HCEC 1CT (cell line): ENCODE data around the gene RNF40.
A peak's percentile ranks its signal among the peaks of the same experiment; 100 is the strongest.

ENCODE experiments used
- DNase-seq: peaks from one replicate; pipeline ENCODE4 v3.0.0-alpha.2; 2017

The RNF40 gene

GRCh38 chr16:30761928-30762902, at the start of gene RNF40, which contains the start of gene CFAP119:
TSS of gene RNF40 (plus strand) at chr16:30762322. CDS start at chr16:30762546, 224 bp downstream.
TSS of gene CFAP119 (minus strand) at chr16:30762062. CDS start at chr16:30761748, 314 bp downstream.
- DNase-seq: peak; percentile 96

DNA sequence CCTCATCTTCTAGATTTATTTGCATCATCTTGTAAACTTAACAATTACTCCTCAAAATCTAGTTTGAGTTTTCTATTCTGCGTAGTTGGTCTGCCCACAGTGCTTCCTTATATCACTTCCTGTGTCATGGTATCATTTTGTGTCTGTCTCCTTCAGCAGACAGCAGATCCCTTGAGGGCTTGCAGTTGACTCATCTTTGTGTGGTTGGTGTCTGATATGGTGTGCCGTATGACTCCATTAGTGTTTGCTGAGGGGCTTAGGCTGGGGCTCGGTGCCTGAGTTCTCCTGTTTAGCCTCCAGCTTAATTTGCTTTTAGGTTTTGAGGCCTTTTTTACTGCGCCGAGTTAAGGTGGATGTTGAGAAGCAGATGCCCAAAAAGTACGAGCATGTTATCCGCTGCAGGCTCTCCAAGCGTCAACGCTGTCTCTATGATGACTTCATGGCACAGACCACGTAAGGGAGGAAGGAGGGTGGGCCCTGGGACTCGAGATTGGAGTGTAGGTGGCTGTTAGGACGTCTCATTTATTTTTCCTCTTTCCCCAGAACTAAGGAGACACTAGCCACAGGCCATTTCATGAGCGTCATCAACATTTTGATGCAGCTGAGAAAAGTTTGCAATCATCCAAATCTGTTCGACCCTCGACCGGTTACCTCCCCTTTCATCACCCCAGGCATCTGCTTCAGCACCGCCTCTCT, 46.2 kb upstream of the RNF40 start:
- DNase-seq: no peak

DNA sequence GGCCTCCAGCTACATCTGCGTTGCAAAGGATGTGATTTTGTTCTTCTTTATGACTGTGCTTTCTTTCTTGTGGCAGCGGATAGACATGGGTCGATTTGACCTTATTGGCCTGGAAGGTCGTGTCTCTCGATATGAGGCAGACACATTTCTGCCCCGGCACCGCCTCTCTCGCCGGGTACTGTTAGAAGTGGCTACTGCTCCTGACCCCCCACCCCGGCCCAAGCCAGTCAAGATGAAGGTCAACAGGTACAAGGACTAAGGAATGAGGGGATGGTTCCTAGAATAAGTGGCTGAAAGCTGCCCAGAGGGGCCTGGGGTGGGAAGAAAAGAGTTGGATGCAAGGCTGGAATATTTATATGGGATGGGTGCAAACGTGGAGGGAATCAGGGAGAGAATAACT, 42.0 kb upstream of the RNF40 start:
- no peak for DNase-seq

- DNase-seq: no peak
Measured at GRCh38 chr16:30720694-30721093, 41.4 kb upstream of the RNF40 start.

DNA sequence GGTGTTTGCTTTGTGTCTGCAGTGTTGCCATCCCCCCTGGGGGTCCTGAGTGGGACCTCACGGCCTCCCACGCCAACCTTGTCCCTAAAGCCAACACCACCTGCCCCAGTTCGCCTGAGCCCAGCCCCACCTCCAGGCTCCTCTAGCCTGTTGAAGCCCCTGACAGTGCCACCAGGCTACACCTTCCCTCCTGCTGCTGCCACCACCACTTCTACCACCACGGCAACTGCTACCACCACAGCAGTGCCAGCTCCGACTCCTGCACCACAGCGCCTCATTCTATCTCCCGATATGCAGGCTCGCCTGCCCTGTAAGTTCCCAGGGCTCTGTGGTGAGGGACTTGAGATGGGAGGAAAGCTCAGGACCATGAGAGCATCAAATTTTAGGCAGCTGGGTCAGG, 41.0 kb upstream of the RNF40 start:
- no peak for DNase-seq

DNA sequence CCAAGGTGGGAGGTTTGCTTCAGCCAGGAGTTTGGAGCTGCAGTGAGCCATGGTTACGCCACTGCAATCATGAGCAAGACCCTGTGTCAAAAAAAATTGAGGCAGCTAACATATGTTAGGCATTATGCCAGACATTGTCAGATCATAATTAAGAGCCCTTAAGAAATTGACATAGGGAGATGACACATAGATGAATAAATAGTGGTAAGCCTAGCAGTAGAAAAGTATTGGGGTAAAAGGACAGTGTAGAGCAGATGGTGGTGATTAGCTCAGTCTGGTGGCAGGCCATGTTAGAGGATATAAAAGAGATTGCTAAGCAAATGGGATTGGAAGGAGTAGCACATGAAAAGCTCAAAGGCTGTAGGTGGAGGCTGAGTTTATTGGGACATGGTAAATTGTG, 40.5 kb upstream of the RNF40 start:
- DNase-seq: peak; percentile 66

DNA sequence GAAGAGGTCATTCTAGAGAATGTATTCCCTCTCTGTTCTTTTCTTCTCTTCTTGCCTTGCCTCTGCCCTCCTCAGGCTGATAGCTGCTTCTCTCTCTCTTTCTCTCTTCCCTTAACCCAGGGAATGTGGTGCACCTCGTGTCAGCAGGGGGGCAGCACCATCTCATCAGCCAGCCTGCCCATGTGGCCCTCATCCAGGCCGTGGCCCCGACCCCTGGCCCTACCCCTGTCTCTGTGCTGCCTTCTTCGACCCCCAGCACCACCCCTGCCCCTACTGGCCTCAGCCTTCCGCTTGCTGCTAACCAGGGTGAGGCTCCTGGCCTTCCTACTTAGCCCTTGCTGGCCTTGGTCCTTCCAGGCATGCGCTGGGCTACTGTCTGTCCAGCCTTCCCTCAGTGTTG, 39.7 kb upstream of the RNF40 start:
- no peak for DNase-seq

GRCh38 chr16:30722916-30723315, 39.2 kb upstream of the RNF40 start:
- no peak for DNase-seq

DNA sequence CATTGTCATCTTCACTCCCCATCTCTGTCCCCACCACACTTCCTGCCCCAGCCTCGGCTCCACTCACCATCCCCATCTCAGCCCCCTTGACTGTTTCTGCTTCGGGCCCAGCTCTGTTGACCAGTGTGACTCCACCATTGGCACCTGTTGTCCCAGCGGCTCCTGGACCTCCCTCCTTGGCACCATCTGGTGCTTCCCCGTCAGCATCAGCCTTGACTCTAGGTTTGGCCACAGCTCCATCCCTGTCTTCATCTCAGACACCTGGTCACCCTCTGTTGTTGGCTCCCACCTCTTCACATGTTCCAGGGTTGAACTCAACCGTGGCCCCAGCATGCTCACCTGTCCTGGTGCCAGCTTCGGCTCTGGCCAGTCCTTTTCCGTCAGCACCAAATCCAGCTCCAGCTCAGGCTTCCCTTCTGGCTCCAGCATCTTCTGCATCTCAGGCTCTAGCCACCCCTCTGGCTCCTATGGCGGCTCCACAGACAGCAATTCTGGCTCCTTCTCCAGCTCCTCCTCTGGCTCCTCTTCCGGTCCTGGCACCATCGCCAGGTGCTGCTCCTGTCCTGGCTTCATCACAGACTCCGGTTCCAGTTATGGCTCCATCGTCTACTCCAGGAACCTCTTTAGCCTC, 38.3 kb upstream of the RNF40 start:
- DNase-seq: no peak

DNA sequence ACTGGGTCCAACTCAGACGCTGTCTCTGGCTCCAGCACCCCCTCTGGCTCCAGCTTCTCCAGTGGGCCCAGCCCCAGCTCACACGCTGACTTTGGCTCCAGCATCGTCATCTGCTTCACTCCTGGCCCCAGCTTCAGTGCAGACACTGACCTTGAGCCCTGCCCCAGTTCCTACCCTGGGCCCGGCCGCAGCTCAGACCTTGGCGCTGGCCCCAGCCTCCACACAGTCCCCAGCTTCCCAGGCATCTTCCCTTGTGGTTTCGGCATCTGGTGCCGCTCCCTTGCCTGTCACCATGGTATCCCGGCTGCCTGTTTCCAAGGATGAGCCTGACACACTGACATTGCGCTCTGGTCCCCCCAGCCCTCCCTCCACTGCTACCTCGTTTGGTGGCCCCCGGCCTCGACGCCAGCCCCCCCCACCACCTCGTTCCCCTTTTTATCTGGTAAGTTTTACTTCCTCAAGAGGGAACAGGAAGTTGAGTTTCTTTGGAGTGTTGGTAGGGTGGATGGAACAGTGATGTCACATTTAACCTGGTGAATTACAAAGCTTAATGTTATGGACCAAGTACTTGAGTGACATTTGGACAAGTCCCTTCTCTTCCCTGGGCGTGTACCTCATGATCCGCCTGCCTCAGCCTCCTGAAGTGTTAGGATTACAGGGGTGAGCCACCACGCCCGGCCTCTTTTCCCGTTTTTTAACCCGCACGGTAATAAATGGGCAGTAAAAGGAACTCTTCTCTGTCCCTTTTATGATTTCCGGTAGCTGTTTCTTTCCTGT, 37.3 kb upstream of the RNF40 start:
- no peak for DNase-seq

DNA sequence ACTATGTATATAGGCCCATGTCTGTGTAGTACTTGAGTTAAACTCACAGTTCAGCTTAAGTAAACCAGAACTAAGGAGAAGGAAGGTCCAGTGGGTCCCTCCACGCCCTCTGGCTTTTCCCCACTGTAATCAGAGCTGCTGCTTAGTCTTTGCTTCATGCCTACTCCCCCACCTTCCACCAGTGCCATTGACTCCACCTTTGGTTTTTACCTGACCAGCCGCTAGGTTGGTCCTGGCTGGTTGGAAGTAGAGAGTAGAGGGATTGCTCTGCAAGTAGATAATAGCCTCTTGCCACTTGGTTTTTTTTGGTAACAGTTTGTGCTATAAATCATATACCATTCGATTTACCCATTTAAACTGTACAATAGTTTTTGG, 36.7 kb upstream of the RNF40 start:
- DNase-seq: no peak

DNA sequence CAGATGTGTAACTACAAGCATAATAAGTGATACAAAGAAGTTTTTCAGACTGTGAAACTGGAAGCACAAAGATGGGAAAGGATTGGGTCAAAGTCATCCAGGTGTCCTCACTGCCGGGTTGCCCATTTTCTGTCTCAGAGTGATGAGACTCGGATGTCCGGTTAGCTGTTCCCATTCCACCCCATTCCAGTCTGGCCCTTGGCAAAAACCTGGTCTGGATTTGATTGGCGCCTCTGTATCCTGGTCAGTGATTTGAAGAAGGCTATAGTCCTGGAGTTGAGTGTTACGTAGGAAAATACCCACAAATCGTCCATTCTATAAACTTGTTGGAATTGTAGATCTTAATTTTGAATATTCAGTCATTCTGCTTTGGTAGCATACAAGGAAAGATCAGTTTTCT, 33.8 kb upstream of the RNF40 start:
- DNase-seq: no peak

DNA sequence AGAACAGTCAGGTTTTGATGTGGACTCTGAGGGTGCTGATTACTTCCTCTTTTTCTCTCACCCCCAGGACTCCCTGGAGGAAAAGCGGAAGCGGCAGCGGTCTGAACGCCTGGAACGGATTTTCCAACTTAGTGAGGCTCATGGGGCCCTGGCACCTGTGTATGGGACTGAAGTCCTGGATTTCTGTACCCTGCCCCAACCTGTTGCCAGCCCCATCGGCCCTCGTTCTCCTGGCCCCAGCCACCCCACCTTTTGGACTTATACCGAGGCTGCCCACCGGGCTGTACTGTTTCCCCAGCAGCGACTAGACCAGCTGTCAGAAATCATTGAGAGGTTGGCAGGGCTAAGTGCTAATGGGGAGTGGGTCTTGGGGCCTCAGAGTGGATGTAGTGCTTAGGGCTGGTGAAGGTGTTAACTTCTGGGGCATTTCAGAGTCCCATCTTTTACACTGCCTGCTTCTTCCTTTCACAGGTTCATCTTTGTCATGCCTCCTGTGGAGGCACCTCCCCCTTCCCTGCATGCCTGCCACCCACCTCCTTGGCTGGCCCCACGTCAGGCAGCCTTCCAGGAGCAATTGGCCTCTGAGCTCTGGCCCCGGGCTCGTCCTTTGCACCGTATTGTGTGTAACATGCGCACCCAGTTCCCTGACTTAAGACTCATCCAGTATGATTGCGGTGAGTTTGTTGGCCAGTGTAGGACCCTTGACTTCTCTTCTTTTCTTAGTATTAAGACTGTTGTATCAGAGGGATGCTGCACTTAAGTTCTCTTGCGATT, 33.0 kb upstream of the RNF40 start:
- no peak for DNase-seq

DNA sequence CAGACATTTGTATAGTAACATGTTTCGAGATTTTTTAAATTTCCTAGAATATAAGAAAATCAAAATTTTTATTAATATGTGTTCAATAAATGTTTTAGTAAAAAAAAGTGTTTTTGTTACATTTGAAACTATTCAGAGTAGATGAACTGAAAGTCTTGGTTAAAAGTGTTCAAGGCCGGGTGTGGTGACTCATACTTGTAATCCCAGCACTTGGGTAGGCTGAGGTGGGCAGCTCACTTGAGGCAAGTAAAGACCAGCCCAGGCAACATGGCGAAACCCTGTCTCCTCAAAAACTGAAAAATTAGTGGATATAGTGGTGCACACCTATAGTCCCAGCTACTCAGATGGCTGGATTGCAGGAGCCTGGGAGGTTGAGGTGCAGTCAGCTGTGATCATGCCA, 30.7 kb upstream of the RNF40 start:
- DNase-seq: no peak

- DNase-seq: no peak
Measured at GRCh38 chr16:30736995-30737793, 24.9 kb upstream of the RNF40 start.

GRCh38 chr16:30737794-30738648, 24.1 kb upstream of the RNF40 start:
- no peak for DNase-seq

DNA sequence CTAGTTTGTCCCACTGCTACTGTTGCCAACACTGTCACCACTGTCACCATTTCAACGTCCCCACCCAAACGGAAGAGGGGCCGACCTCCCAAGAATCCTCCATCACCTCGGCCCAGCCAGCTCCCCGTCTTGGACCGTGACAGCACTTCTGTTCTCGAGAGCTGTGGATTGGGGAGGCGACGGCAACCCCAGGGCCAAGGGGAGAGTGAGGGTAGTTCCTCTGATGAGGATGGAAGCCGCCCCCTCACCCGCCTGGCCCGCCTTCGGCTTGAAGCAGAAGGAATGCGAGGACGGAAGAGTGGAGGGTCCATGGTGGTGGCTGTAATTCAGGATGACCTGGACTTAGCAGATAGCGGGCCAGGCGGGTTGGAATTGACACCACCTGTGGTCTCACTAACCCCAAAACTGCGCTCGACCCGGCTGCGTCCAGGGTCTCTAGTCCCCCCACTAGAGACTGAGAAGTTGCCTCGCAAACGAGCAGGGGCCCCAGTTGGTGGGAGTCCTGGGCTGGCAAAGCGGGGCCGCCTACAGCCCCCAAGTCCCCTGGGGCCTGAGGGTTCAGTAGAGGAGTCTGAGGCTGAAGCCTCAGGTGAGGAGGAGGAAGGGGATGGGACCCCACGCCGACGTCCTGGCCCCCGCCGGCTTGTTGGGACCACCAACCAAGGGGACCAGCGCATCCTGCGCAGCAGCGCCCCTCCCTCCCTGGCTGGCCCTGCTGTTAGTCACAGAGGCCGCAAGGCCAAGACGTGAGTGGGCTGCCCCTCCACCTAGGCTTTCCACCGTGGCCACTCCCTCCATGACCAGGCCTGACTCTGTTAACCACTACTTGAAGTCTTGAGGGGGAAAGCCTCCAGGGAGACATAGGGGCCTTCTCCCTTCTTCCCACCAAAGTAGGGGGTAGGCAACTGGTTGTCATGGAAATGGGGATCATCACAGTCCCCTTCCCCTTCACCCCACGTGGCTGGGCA, 22.9 kb upstream of the RNF40 start:
- no peak for DNase-seq

DNA sequence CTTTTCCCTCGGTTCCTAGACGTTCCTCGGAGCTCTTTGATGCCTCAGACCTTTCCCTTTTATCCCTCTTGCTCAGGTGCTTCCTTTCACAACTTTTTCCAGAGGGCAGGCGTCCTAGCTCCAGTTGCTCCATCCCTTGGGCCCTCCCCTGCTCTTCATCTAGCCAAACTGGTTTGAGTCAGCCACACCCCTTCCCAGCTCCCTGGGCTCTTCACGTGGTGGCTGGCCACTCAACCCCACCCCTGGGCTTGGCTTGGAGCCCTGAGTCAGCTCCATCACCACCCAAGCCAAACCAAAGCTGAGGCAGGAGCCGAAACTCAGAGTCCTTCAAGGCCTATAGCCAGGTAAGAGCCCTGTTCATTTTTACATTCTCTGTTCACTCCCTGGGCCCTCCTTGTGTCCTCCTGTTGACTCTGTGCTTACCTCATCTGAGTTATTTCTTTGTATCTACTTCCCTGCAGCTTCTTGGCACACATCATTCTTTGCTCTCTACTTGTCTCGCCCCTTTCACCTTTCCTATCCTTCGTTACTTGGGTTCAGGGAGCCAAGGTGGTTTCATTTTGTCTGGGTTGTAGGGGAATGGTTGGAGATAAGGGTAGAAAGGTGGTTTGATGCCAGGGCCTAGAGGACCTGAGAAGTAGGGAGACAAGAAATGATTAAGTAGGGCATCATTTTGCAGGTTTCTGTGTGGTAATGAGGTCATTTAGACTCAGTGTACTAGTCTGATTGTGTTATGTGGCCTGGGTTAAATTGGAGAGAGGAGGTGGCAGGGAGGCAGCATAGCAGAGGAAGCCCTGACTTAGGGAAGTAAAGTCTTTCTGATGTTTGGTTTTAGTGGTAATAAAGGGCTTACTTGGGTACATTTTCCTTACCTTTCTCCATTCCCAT, 21.5 kb upstream of the RNF40 start:
- DNase-seq: peak; percentile 75
